K562 (cell line): Measurements from ENCODE around the gene OR1S1. TPM values are rescaled to one million over a fixed set of nuclear protein-coding genes. Genes with fewer than 3 reads are reported as not detected.

Source experiments
- CTBP1 ChIP-seq: fragments of 450-650 bp; IDR thresholded peaks from 2 replicates; pipeline ENCODE4 v1.6.1; 2016; ENCODE audit warnings: borderline replicate concordance
- HBP1 ChIP-seq: fragments of 450-650 bp; formaldehyde crosslinking; IDR thresholded peaks from 2 replicates; pipeline ENCODE4 v1.4.0; 2022; ENCODE audit warnings: missing genetic modification characterization
- HMG20A ChIP-seq: fragments of 450-650 bp; formaldehyde crosslinking; conservative IDR thresholded peaks from 2 replicates; pipeline ENCODE4 v1.4.0; 2020; ENCODE audit warnings: mild to moderate bottlenecking, mixed read lengths
- RBM34 ChIP-seq: fragments of 200-400 bp; formaldehyde crosslinking; IDR thresholded peaks from 2 replicates; pipeline ENCODE4 v1.6.1; 2018; ENCODE audit warnings: low read length, borderline replicate concordance; ENCODE audit not compliant: insufficient read depth
- SMAD3 ChIP-seq: fragments of 450-650 bp; formaldehyde crosslinking; conservative IDR thresholded peaks from 2 replicates; pipeline ENCODE4 v1.4.0; 2020; ENCODE audit warnings: mild to moderate bottlenecking
- SP1 ChIP-seq: sonication (generic); formaldehyde crosslinking; IDR thresholded peaks from 2 replicates; pipeline ENCODE4 v1.8.1; 2022; ENCODE audit warnings: mild to moderate bottlenecking, missing genetic modification reagents
- TCF7L2 ChIP-seq: fragments of 150-350 bp; IDR thresholded peaks from 2 replicates; pipeline ENCODE4 v1.6.1; 2016; ENCODE audit warnings: low read depth, mild to moderate bottlenecking, low read length, moderate library complexity
- ZNF253 ChIP-seq: fragments of 250-450 bp; sonication (Bioruptor Pico); conservative IDR thresholded peaks from 2 replicates; pipeline ENCODE4 v1.6.1; 2021; ENCODE audit warnings: mild to moderate bottlenecking
- ZNF592 ChIP-seq: fragments of 450-650 bp; IDR thresholded peaks from 2 replicates; pipeline ENCODE4 v1.6.1; 2017; ENCODE audit warnings: antibody characterized with exemption, mild to moderate bottlenecking
- polyA plus RNA-seq, 8 experiments: library from polyadenylated mRNA; depleted of rRNA in 4 of 8; stranded (reverse) in 5 of 8; unstranded in 3 of 8; fragments of >200 nt; fragmentation: Nextera tagmentation in 2 of 8; fragmentation: Illumina TruSeq in 1 of 8; extraction: Ambion mirVana in 2 of 8; extraction: Trizol in 1 of 8; gene quantifications; 2 replicates each; pipeline versions ENCODE4 v1.2.1 to v1.2.3, GENCODE V29; 2011 to 2014; ENCODE audit warnings: inconsistent platforms in 1 of 8, missing spikeins in 1 of 8
- total RNA-seq, 7 experiments: library from RNA; depleted of rRNA in 6 of 7; stranded (reverse); fragments of >200 nt in 6 of 7; fragmentation: Illumina TruSeq in 2 of 7; extraction: Trizol in 2 of 7; gene quantifications; 2 replicates each; pipeline versions ENCODE4 v1.2.1 to v1.2.3, GENCODE V29; 2011 to 2021; ENCODE audit warnings: low replicate concordance in 1 of 7

The OR1S1 gene
- total and polyA plus RNA-seq, 9 of the 15 experiments (the other 6 are each of a cell fraction or from before 2014, with no cell fraction given): not detected

- TF ChIP-seq ZNF592: no peak
- no peak for TF ChIP-seq TCF7L2
- TF ChIP-seq HBP1: no peak
- TF ChIP-seq RBM34: no peak
- TF ChIP-seq SMAD3 (CRISPR knock-in tag): no peak
- no peak for TF ChIP-seq HMG20A
- TF ChIP-seq ZNF253 (CRISPR knock-in tag): no peak
- no peak for TF ChIP-seq CTBP1
- no peak for TF ChIP-seq SP1 (CRISPR knock-in tag)
- TF ChIP-seq, all 486 proteins: peak for 0
Observed at GRCh38 chr11:58188770-58189169, 23.8 kb upstream of the OR1S1 start, which contains the start of gene OR9Q2 (continued).
